CD14-positive monocyte (primary cell): ENCODE data around the gene ZNF197. TPM values are rescaled to one million over a fixed set of nuclear protein-coding genes. Genes with fewer than 3 reads are reported as not detected.

Source experiments
- DNase-seq, 3 donors: peaks; one replicate each; pipeline ENCODE4 v3.0.0-alpha.2; 2011 to 2022
- H2AFZ ChIP-seq: 2 replicates; pipeline ENCODE4 v1.6.0; 2012; ENCODE audit warnings: mild to moderate bottlenecking, low read depth, low read length, inconsistent platforms; ENCODE audit not compliant: insufficient read depth, poor library complexity, severe bottlenecking
- H3K27ac ChIP-seq, 2 donors: 1 replicate in 1 of 2; 2 replicates in 1 of 2; pipeline ENCODE4 v1.5.1; 2012 to 2013; ENCODE audit warnings: low read length in 2 of 2, control low read depth in 1 of 2, inconsistent platforms in 1 of 2, low read depth in 1 of 2, mild to moderate bottlenecking in 1 of 2
- H3K27me3 ChIP-seq, 2 donors: one replicate each; pipeline versions ENCODE4 v1.6.0 to v1.6.1; 2011 to 2013; ENCODE audit warnings: low read length in 2 of 2; ENCODE audit not compliant: control insufficient read depth in 2 of 2, insufficient read depth in 2 of 2
- H3K36me3 ChIP-seq, 2 donors: replicated peaks in 1 of 2; 1 replicate in 1 of 2; 2 replicates in 1 of 2; pipeline versions ENCODE4 v1.5.1 to v1.6.1; 2012 to 2013; ENCODE audit warnings: low read length in 2 of 2, control low read depth in 1 of 2, inconsistent platforms in 1 of 2, mild to moderate bottlenecking in 1 of 2; ENCODE audit not compliant: insufficient read depth in 2 of 2, control insufficient read depth in 1 of 2
- H3K4me1 ChIP-seq, 2 donors: 1 replicate in 1 of 2; 2 replicates in 1 of 2; pipeline versions ENCODE4 v1.5.1 to v1.6.1; 2012 to 2013; ENCODE audit warnings: low read length in 2 of 2, control low read depth in 1 of 2, inconsistent platforms in 1 of 2, mild to moderate bottlenecking in 1 of 2, moderate library complexity in 1 of 2; ENCODE audit not compliant: insufficient read depth in 2 of 2, control insufficient read depth in 1 of 2
- H3K4me2 ChIP-seq: replicated peaks from 2 replicates; pipeline ENCODE3; 2012; ENCODE audit warnings: low read length, moderate library complexity, mild to moderate bottlenecking; ENCODE audit not compliant: poor library complexity, severe bottlenecking; ENCODE audit errors: extremely low read depth
- H3K4me3 ChIP-seq, 3 experiments: fragments of 200-600 bp in 1 of 3; sonication (generic) in 1 of 3; replicated peaks in 1 of 3; 1 replicate in 2 of 3; 2 replicates in 1 of 3; pipeline ENCODE4 v1.5.1; 2011 to 2013; ENCODE audit warnings: low read length in 3 of 3, mild to moderate bottlenecking in 3 of 3, control low read depth in 2 of 3, low read depth in 2 of 3, inconsistent platforms in 1 of 3, moderate library complexity in 1 of 3
- H3K79me2 ChIP-seq: 2 replicates; pipeline ENCODE4 v1.6.0; 2012; ENCODE audit warnings: mild to moderate bottlenecking, control low read depth, inconsistent platforms, low read length, moderate library complexity; ENCODE audit not compliant: insufficient read depth
- H3K9ac ChIP-seq: 2 replicates; pipeline ENCODE4 v1.6.0; 2017; ENCODE audit warnings: low read length, mild to moderate bottlenecking; ENCODE audit not compliant: insufficient read depth, poor library complexity, severe bottlenecking
- H3K9me3 ChIP-seq, 2 donors: replicated peaks in 1 of 2; 1 replicate in 1 of 2; 2 replicates in 1 of 2; pipeline versions ENCODE4 v1.5.1 to v1.6.1; 2012 to 2013; ENCODE audit warnings: low read length in 2 of 2, control low read depth in 1 of 2; ENCODE audit not compliant: control insufficient read depth in 1 of 2, insufficient read depth in 1 of 2
- H4K20me1 ChIP-seq: 2 replicates; pipeline ENCODE4 v1.6.0; 2012; ENCODE audit warnings: mild to moderate bottlenecking, low read length, control low read depth, moderate library complexity; ENCODE audit not compliant: insufficient read depth
- H3K27ac Mint-ChIP-seq, 7 donors: one replicate each; pipeline ENCODE4 v1.8.0; 2020; ENCODE audit warnings: mild to moderate bottlenecking in 7 of 7, mixed read lengths in 7 of 7, moderate library complexity in 6 of 7, inconsistent platforms in 2 of 7
- H3K27me3 Mint-ChIP-seq, 3 donors: one replicate each; pipeline ENCODE4 v1.8.0; 2021 to 2022; ENCODE audit warnings: low read depth in 3 of 3, mild to moderate bottlenecking in 3 of 3, mixed read lengths in 3 of 3, moderate library complexity in 3 of 3, inconsistent platforms in 1 of 3
- H3K36me3 Mint-ChIP-seq, 2 donors: one replicate each; pipeline ENCODE4 v1.8.0; 2020; ENCODE audit warnings: mixed read lengths in 2 of 2, inconsistent platforms in 1 of 2, mild to moderate bottlenecking in 1 of 2
- H3K4me1 Mint-ChIP-seq: one replicate; pipeline ENCODE4 v1.8.0; 2020; ENCODE audit warnings: mild to moderate bottlenecking, mixed read lengths
- H3K4me3 Mint-ChIP-seq, 2 donors: one replicate each; pipeline ENCODE4 v1.8.0; 2020; ENCODE audit warnings: mild to moderate bottlenecking in 2 of 2, mixed read lengths in 2 of 2, moderate library complexity in 1 of 2
- H3K9me3 Mint-ChIP-seq, 7 donors: one replicate each; pipeline ENCODE4 v1.8.0; 2020 to 2022; ENCODE audit warnings: mixed read lengths in 7 of 7, mild to moderate bottlenecking in 6 of 7, moderate library complexity in 6 of 7, inconsistent platforms in 2 of 7
- WGBS: methylation state at CpG from one replicate; pipeline ENCODE4 v1.1.5; 2013; ENCODE audit warnings: missing lambda C conversion rate; ENCODE audit not compliant: insufficient coverage; 5-methylcytosine and 5-hydroxymethylcytosine counted together
- intact Hi-C, 2 donors: fragments of 100-400 bp; cut with micrococcal nuclease; formaldehyde crosslinking; loops; one replicate each; pipeline versions ENCODE4 v1.15.0 to v1.15.1; 2023
- polyA plus RNA-seq, 3 donors: library from polyadenylated mRNA; depleted of rRNA in 1 of 3; unstranded in 2 of 3; stranded (reverse) in 1 of 3; fragments of 300-500 nt in 2 of 3; fragments of >200 nt in 1 of 3; fragmentation: Illumina TruSeq in 2 of 3; gene quantifications; 1 replicate in 2 of 3; 2 replicates in 1 of 3; pipeline ENCODE4 v1.2.3, GENCODE V29; 2012 to 2021
- TF ChIP-seq, protein P1 (sequence below): fragments of 200-600 bp; IDR thresholded peaks from one replicate; pipeline ENCODE4 v1.8.0; 2022; ENCODE audit warnings: antibody characterized with exemption, mild to moderate bottlenecking

ZNF197 gene
- polyA plus RNA-seq, 3 donors: 1.2 to 3.6 (median 2.1) TPM

DNA sequence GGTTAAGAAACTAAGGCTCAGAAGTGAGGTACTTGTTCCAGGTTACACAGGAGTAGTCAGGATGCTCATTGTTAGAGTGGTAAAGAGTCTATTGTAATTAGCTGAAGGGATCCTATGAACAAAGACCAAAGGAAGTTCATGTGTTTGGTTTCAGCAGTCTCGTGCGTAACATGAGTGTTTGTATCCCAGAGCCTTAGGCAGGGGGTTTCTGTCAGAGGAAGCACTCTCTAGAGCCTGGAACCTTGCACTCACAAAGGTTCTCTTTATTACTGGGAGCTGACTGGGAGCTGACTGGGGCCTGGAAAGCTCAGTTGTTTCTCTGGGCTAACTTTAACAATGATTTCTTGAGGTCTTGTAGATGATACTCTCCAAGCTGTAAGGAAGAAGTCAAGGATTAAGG is 3.9 kb downstream of the ZNF197 start:
- Histone ChIP-seq H3K36me3 (peaks cover 31 to 47% of the 10 kb centered on the region in 2 donors), H3K9me3 (no peaks in the 10 kb centered on the region), H3K4me3 (no peak overlapping the region), H3K4me1 (peaks cover 6 to 10% of the 10 kb centered on the region in 2 donors), H2AFZ (no peak overlapping the region), H3K79me2 (peaks cover 23% of the 10 kb centered on the region), H3K4me2 (no peak overlapping the region), H3K9ac (no peak overlapping the region), H3K27me3 (no peaks in the 10 kb centered on the region), H3K27ac (no peak overlapping the region), H4K20me1 (no peaks in the 10 kb centered on the region)
- intact Hi-C loops: no loop called here
- 100% methylated on average over 2 of the region's 2 CpGs for WGBS
- no peaks in the 10 kb centered on the region for H3K27me3 Mint-ChIP-seq
- peaks cover 3 to 12% (median 7%) of the 10 kb centered on the region in 7 donors for H3K9me3 Mint-ChIP-seq
- TF ChIP-seq, protein P1, sequence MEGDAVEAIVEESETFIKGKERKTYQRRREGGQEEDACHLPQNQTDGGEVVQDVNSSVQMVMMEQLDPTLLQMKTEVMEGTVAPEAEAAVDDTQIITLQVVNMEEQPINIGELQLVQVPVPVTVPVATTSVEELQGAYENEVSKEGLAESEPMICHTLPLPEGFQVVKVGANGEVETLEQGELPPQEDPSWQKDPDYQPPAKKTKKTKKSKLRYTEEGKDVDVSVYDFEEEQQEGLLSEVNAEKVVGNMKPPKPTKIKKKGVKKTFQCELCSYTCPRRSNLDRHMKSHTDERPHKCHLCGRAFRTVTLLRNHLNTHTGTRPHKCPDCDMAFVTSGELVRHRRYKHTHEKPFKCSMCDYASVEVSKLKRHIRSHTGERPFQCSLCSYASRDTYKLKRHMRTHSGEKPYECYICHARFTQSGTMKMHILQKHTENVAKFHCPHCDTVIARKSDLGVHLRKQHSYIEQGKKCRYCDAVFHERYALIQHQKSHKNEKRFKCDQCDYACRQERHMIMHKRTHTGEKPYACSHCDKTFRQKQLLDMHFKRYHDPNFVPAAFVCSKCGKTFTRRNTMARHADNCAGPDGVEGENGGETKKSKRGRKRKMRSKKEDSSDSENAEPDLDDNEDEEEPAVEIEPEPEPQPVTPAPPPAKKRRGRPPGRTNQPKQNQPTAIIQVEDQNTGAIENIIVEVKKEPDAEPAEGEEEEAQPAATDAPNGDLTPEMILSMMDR: no peak
- no peak overlapping the region for H3K4me3 Mint-ChIP-seq
- no peak overlapping the region for H3K27ac Mint-ChIP-seq
- H3K4me1 Mint-ChIP-seq: peaks cover 18% of the 10 kb centered on the region
- peaks cover 36 to 49% of the 10 kb centered on the region in 2 donors for H3K36me3 Mint-ChIP-seq
- no peak for DNase-seq

DNA sequence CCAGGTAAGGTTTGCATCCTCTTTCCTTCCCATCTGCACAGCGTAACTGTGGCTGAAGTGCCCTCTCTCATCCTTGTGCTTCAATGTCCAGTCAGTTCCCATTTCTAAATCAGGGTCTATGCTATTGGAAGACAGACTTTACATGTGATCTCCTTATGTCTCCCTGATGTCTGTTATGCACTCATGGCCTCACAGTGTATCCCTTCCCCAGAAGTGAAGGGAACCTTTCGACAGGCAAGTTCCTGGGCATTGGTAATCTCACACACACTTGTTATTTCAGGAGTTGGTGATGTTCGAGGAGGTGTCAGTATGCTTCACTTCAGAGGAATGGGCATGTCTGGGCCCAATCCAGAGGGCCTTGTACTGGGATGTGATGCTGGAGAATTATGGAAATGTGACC is 7.4 kb downstream of the ZNF197 start:
- no peaks in the 10 kb centered on the region for H4K20me1 ChIP-seq
- DNase-seq: no peak
- H3K4me1 Mint-ChIP-seq: no peaks in the 10 kb centered on the region
- no peak overlapping the region for H2AFZ ChIP-seq
- H3K4me1 ChIP-seq: no peaks in the 10 kb centered on the region
- peaks cover 2 to 27% (median 20%) of the 10 kb centered on the region in 7 donors for H3K9me3 Mint-ChIP-seq
- TF ChIP-seq, protein P1: no peak
- no peaks in the 10 kb centered on the region for H3K27me3 ChIP-seq
- intact Hi-C loops: no loop called here
- H3K27me3 Mint-ChIP-seq: peaks cover 0 to 2% (median 0%) of the 10 kb centered on the region in 3 donors
- peaks cover 66 to 84% of the 10 kb centered on the region in 2 donors for H3K36me3 Mint-ChIP-seq
- H3K4me3 ChIP-seq: no peak overlapping the region
- H3K9ac ChIP-seq: no peak overlapping the region
- 100% methylated on average over 1 of the region's 3 CpGs for WGBS
- no peak overlapping the region for H3K4me2 ChIP-seq
- peak overlapping the region in 1 of 7 donors; percentile 2 for H3K27ac Mint-ChIP-seq
- no peak overlapping the region for H3K27ac ChIP-seq
- peaks cover 4% of the 10 kb centered on the region for H3K79me2 ChIP-seq
- H3K9me3 ChIP-seq: peaks cover 9 to 15% of the 10 kb centered on the region in 2 donors
- H3K36me3 ChIP-seq: peaks cover 56 to 82% of the 10 kb centered on the region in 2 donors
- H3K4me3 Mint-ChIP-seq: no peak overlapping the region
